GM12878 (cell line): ENCODE data around the gene PLD3. TPM values are rescaled to one million over a fixed set of nuclear protein-coding genes. Genes with fewer than 3 reads are reported as not detected.

ENCODE experiments used
- ATAC-seq: fragments of 200-7000 bp; cut with Tn5 transposase; 3 replicates; pipeline ENCODE4 v1.9.1; 2020; ENCODE audit warnings: mild to moderate bottlenecking, moderate library complexity
- BruUV-seq: library from RNA; stranded (reverse); fragments of 400-500 nt; replicated peaks from 2 replicates; lab custom pipeline; 2021; lab: Mats Ljungman, UMichigan
- CTCF ChIA-PET: fragments of 300-600 bp; sonication (Branson Sonifier 250); formaldehyde crosslinking; extraction: SDS; loops from one replicate; lab custom pipeline; 2021; ENCODE audit warnings: inconsistent platforms; lab: Yijun Ruan, JAX
- POLR2A ChIA-PET: fragments of 350-600 bp; formaldehyde crosslinking; extraction: SDS; loops from one replicate; lab custom pipeline; 2021; ENCODE audit warnings: inconsistent platforms; lab: Charles Lee
- RAD21 ChIA-PET: fragments of 300-600 bp; sonication (Branson Sonifier 250); formaldehyde crosslinking; loops from one replicate; lab custom pipeline; 2023; ENCODE audit warnings: antibody characterized with exemption; ENCODE audit not compliant: unreplicated experiment; lab: Charles Lee
- SMC1A ChIA-PET: fragments of 300-600 bp; sonication (Branson Sonifier 250); formaldehyde crosslinking; loops from one replicate; lab custom pipeline; 2023; ENCODE audit not compliant: unreplicated experiment, uncharacterized antibody; lab: Charles Lee
- DNase-seq: peaks from one replicate; pipeline ENCODE4 v3.0.0-alpha.2; 2011; ENCODE audit warnings: low read depth, low spot score
- FAIRE-seq: peaks from 3 replicates; lab custom pipeline; 2011; peaks lifted over from hg19 to GRCh38; lab: Jason Lieb, UNC
- H2AFZ ChIP-seq: 2 replicates; pipeline ENCODE4 v1.6.0; 2011; ENCODE audit warnings: low read depth, low read length, control low read depth; ENCODE audit not compliant: control insufficient read depth
- H3K27ac ChIP-seq: 2 replicates; pipeline ENCODE4 v1.5.1; 2011; ENCODE audit warnings: control low read depth; ENCODE audit not compliant: control insufficient read depth, insufficient read depth
- H3K27me3 ChIP-seq, 2 experiments: replicated peaks in 1 of 2; 2 replicates each; pipeline versions ENCODE4 v1.6.0 to v1.6.1; 2011; ENCODE audit warnings: low read length in 1 of 2; ENCODE audit not compliant: control insufficient read depth in 2 of 2, insufficient read depth in 2 of 2
- H3K36me3 ChIP-seq, 2 experiments: 2 replicates each; pipeline ENCODE4 v1.5.1; 2011; ENCODE audit warnings: low read length in 1 of 2; ENCODE audit not compliant: control insufficient read depth in 2 of 2, insufficient read depth in 2 of 2
- H3K4me1 ChIP-seq: 2 replicates; pipeline ENCODE4 v1.6.1; 2011; ENCODE audit warnings: mild to moderate bottlenecking, low read length, moderate library complexity, mixed read lengths; ENCODE audit not compliant: control insufficient read depth, insufficient read depth
- H3K4me2 ChIP-seq: 2 replicates; pipeline ENCODE4 v1.6.0; 2011; ENCODE audit warnings: control low read depth; ENCODE audit not compliant: control insufficient read depth, insufficient read depth
- H3K4me3 ChIP-seq: fragments of 200-600 bp; sonication (generic); 2 replicates; pipeline ENCODE4 v1.5.1; 2016
- H3K79me2 ChIP-seq: 2 replicates; pipeline ENCODE4 v1.6.0; 2011; ENCODE audit warnings: low read length; ENCODE audit not compliant: control insufficient read depth, insufficient read depth
- H3K9ac ChIP-seq: 2 replicates; pipeline ENCODE4 v1.8.0; 2011; ENCODE audit warnings: low read length, control low read depth, mixed read lengths; ENCODE audit not compliant: control insufficient read depth, insufficient read depth
- H3K9me3 ChIP-seq: replicated peaks from 3 replicates; pipeline ENCODE4 v1.5.1; 2011; ENCODE audit warnings: mild to moderate bottlenecking, low read length; ENCODE audit not compliant: control insufficient read depth, insufficient read depth
- H4K20me1 ChIP-seq: 2 replicates; pipeline ENCODE4 v1.6.0; 2011; ENCODE audit not compliant: control insufficient read depth, insufficient read depth
- ATF3 ChIP-seq: IDR thresholded peaks from 2 replicates; pipeline ENCODE4 v1.6.1; 2011; ENCODE audit warnings: low read depth, mild to moderate bottlenecking, low read length, moderate library complexity, borderline replicate concordance; ENCODE audit errors: extremely low read depth
- BCLAF1 ChIP-seq: fragments of 450-650 bp; IDR thresholded peaks from 2 replicates; pipeline ENCODE4 v1.6.1; 2017; ENCODE audit warnings: antibody characterized with exemption, mild to moderate bottlenecking, moderate library complexity
- CEBPB ChIP-seq, 2 experiments: fragments of 150-350 bp in 1 of 2; IDR thresholded peaks; 2 replicates each; pipeline ENCODE4 v1.6.1; 2012 to 2014; ENCODE audit warnings: low read depth in 2 of 2, low read length in 2 of 2, borderline replicate concordance in 1 of 2, inconsistent platforms in 1 of 2
- ELK1 ChIP-seq: IDR thresholded peaks from 2 replicates; pipeline ENCODE4 v1.6.1; 2012; ENCODE audit warnings: low read depth, low read length, improper control_type of control experiment
- EZH2 ChIP-seq: IDR thresholded peaks from 2 replicates; pipeline ENCODE4 v1.6.1; 2012; ENCODE audit warnings: low read depth, mild to moderate bottlenecking, control low read depth, inconsistent platforms, low read length, borderline replicate concordance; ENCODE audit not compliant: control insufficient read depth
- IKZF2 ChIP-seq, 2 experiments: fragments of 450-650 bp; IDR thresholded peaks; 2 replicates each; pipeline ENCODE4 v1.6.1; 2017; ENCODE audit warnings: mild to moderate bottlenecking in 2 of 2, moderate library complexity in 2 of 2
- MEF2A ChIP-seq: IDR thresholded peaks from 2 replicates; pipeline ENCODE4 v1.6.1; 2011; ENCODE audit warnings: low read depth, mild to moderate bottlenecking, low read length, moderate library complexity; ENCODE audit not compliant: insufficient read depth
- NFYB ChIP-seq: IDR thresholded peaks from 2 replicates; pipeline ENCODE4 v1.6.1; 2011; ENCODE audit warnings: low read depth, mild to moderate bottlenecking, low read length, improper control_type of control experiment, moderate library complexity; ENCODE audit not compliant: insufficient read depth
- RB1 ChIP-seq: fragments of 450-650 bp; formaldehyde crosslinking; IDR thresholded peaks from 2 replicates; pipeline ENCODE4 v1.6.1; 2017; ENCODE audit warnings: mild to moderate bottlenecking, borderline replicate concordance
- SIN3A ChIP-seq: IDR thresholded peaks from 2 replicates; pipeline ENCODE4 v1.6.1; 2012; ENCODE audit warnings: low read depth, low read length, improper control_type of control experiment
- SKIL ChIP-seq: fragments of 450-650 bp; IDR thresholded peaks from 2 replicates; pipeline ENCODE4 v1.6.1; 2017; ENCODE audit warnings: mild to moderate bottlenecking, low read depth, inconsistent platforms; ENCODE audit not compliant: poor library complexity, severe bottlenecking
- SMAD5 ChIP-seq: IDR thresholded peaks from 2 replicates; pipeline ENCODE4 v1.6.1; 2016; ENCODE audit warnings: antibody characterized with exemption, low read depth
- TARDBP ChIP-seq: IDR thresholded peaks from 2 replicates; pipeline ENCODE4 v1.6.1; 2016; ENCODE audit warnings: borderline replicate concordance
- ZZZ3 ChIP-seq: IDR thresholded peaks from 2 replicates; pipeline ENCODE4 v1.6.1; 2011; ENCODE audit warnings: low read depth; ENCODE audit not compliant: control insufficient read depth, insufficient read length
- WGBS: methylation state at CpG from one replicate; pipeline ENCODE4 v1.1.6; 2016; ENCODE audit warnings: low lambda C conversion rate; ENCODE audit not compliant: insufficient replicate concordance, insufficient coverage; ENCODE audit errors: missing lambda C conversion rate; 5-methylcytosine and 5-hydroxymethylcytosine counted together
- in situ Hi-C: fragments of 300-500 bp; cut with MboI; formaldehyde crosslinking; loops from 9 replicates; pipeline ENCODE4 v1.14.3; 2018; ENCODE audit warnings: mixed read lengths
- intact Hi-C: fragments of 100-400 bp; cut with micrococcal nuclease; formaldehyde crosslinking; loops from one replicate; pipeline ENCODE4 v1.14.2; 2022; ENCODE audit not compliant: unreplicated experiment
- polyA plus RNA-seq, 11 experiments: library from polyadenylated mRNA; depleted of rRNA in 4 of 11; unstranded in 6 of 11; stranded (reverse) in 5 of 11; fragments of >200 nt; fragmentation: Nextera tagmentation in 4 of 11; fragmentation: Illumina TruSeq in 1 of 11; extraction: Ambion mirVana in 4 of 11; extraction: Trizol in 1 of 11; gene quantifications; 1 replicate in 1 of 11; 2 replicates in 10 of 11; pipeline versions ENCODE4 v1.2.1 to v1.2.3, GENCODE V29; 2011 to 2016; ENCODE audit warnings: inconsistent platforms in 2 of 11, missing spikeins in 2 of 11, low read depth in 1 of 11
- total RNA-seq, 4 experiments: library from RNA; depleted of rRNA in 3 of 4; stranded (reverse); fragments of >200 nt in 3 of 4; fragmentation: Illumina TruSeq in 1 of 4; extraction: Trizol in 1 of 4; gene quantifications; 2 replicates each; pipeline versions ENCODE4 v1.2.1 to v1.2.3, GENCODE V29; 2013 to 2021

Gene PLD3
- total and polyA plus RNA-seq, 10 of the 15 experiments (the other 5 are each of a cell fraction or from before 2014, with no cell fraction given) = 1.3 to 134 (median 72.7) TPM

- TF ChIP-seq BCLAF1 (no peak), MEF2A (no peak), EZH2 (no peak), IKZF2 (IDR thresholded peaks at IDR 0.05) (no peak), SIN3A (no peak), ATF3 (no peak), TARDBP (no peak)
These were observed 44.2 kb upstream of the PLD3 start (continued) for GRCh38 chr19:40304306-40304705.

- POLR2A ChIA-PET = interaction anchor here (0.8 to 1.4 kb wide), 3 partner anchors 115 to 159 kb away, joined by 3 to 5 read pairs (median 4); no protein-coding TSS in a partner anchor
- in situ Hi-C loops (loop anchor here (10.0 kb wide), 1 partner anchor 299 kb away; the partner anchor contains the start of gene LTBP4), intact Hi-C loops (loop anchor here (1.0 to 5.0 kb wide), 4 partner anchors 139 to 293 kb away; partner anchors contain the start of gene SERTAD3)
- Histone ChIP-seq H3K27me3 (no peaks in the 10 kb centered on the region), H2AFZ (no peak overlapping the region; the same call in 1 of the 2 replicates), H3K9ac (no peak overlapping the region), H3K36me3 (no peaks in the 10 kb centered on the region), H4K20me1 (no peaks in the 10 kb centered on the region), H3K4me2 (no peak overlapping the region), H3K27ac (no peak overlapping the region), H3K4me3 (no peak overlapping the region), H3K9me3 (no peaks in the 10 kb centered on the region), H3K79me2 (no peaks in the 10 kb centered on the region), H3K4me1 (no peaks in the 10 kb centered on the region)
- no TSS peak for BruUV-seq
- DNase-seq (peak; percentile 38), ATAC-seq (peak; percentile 87), FAIRE-seq (peak; percentile 78)
- 5% methylated on average over 5 of the region's 5 CpGs for WGBS
- SMC1A ChIA-PET = interaction anchor here (0.6 to 2.6 kb wide), 34 partner anchors 9 to 330 kb away, joined by 3 to 24 read pairs (median 3); partner anchors contain the start of genes BLVRB and SERTAD3
- RAD21 ChIA-PET = interaction anchor here (0.6 to 2.5 kb wide), 37 partner anchors 8 to 356 kb away, joined by 3 to 28 read pairs (median 4); partner anchors contain the start of genes AKT2, BLVRB, SERTAD1 and SERTAD3
- CTCF ChIA-PET = interaction anchor here (0.6 to 3.0 kb wide), 60 partner anchors 9 to 333 kb away, joined by 3 to 31 read pairs (median 5); partner anchors contain the start of genes BLVRB, C19orf47, LTBP4 and PLD3
- TF ChIP-seq RB1 (no peak), ZZZ3 (no peak), SMAD5 (no peak), ELK1 (no peak), SKIL (no peak), CEBPB (IDR thresholded peaks at IDR 0.05; ENCODE audit: borderline replicate concordance in 1 of 2, low read depth in 2 of 2, low read length in 2 of 2) (no peak), NFYB (no peak)
These were observed 43.1 kb upstream of the PLD3 start for GRCh38 chr19:40305403-40305802.
